NCI-H82 treated with DMSO at 0.1 percent for 48 hours (cell line): ENCODE measurements around the gene CPEB3.
"Not testable (repeated sequence)": the region's sequence is repeated elsewhere in the genome, so short reads cannot be mapped to it uniquely, and the experiment has no call there.

ENCODE experiments used
- DNase-seq: peaks from one replicate; lab custom pipeline; 2025; ENCODE audit not compliant: unreplicated experiment; lab: John Stamatoyannopoulos, UW

Gene CPEB3

DNA sequence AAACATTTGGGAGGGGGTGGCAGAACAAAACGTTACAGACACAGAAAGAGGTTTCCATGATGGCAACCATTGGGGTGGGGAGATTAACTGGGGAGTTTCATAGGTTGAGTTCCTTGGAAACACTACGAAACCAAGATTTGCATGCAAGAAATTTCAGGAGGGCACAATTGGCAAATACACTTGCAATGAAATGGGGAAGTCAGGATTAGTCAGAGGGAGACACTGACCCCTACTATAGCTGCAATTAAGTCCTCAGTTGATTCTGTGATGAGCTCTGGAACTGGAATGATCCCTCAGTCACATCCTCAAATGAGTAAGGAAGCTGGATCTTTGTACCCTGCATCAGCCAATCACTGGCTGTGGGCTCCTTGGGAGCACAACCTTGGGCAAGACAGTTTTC is 22.1 kb downstream of the CPEB3 start:
- no peak for DNase-seq

DNA sequence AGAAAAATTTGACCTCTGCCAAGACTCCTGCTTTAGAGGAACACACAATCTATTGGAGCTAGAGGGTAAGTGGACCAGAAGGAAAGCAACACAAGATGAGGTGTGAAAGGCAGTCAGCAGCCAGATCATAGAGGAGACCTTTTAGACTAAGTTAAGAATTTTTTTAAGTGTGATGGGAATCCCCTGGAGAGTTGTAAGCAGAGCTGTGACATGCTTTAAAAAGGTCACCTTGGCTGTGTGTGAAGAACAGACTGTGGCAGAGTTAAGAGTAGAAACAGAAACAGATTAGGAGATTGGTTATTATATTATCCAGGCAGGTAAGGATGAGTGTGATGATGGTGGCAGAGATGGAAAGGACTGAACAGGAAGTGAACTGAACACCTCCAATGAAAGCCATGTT is 23.5 kb downstream of the CPEB3 start:
- no peak for DNase-seq

DNA sequence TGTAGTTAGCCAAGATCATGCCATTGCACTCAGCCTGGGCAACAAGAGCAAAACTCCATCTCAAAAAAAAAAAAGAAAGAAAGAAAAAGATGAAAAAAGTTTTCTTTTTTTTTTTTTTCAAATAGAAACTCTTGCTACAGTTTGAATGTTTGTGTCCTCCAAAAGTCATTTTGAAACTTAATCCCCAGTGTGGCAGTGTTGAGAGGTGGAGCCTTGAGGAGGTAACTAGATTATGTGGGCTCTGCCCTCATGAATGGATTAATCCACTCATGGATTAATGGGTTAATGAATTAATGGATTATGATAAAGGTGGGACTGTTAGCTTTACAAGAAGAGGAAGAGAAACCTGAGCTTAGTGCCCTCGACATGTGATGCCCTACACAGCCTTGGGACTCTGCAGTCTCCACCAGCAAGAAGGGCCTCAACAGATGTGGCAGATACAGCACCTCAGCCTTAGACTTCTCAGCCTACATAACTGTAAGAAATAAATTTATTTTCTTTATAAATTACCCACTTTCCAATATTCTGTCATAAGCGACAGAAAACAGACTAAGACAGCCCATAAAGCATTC is 25.1 kb downstream of the CPEB3 start:
- peak; percentile 83 for DNase-seq

DNA sequence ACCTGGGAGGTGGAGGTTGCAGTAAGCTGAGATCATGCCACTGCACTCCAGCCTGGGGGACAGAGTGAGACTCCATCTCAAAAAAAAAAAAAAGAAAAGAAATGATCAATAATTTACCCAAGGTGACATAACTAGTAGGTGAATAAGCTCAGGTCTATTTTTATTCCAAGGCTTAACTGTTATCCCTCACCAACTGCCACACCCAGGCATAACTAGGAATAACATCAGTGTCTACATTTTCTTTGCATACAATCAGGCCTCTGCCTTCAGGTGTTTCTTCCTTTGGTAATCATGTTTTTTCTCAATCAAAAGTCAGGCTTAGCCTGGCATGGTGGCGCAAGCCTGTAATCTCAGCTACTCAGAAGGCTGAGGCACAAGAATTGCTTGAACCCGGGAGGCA is 26.6 kb downstream of the CPEB3 start:
- DNase-seq = no peak

DNA sequence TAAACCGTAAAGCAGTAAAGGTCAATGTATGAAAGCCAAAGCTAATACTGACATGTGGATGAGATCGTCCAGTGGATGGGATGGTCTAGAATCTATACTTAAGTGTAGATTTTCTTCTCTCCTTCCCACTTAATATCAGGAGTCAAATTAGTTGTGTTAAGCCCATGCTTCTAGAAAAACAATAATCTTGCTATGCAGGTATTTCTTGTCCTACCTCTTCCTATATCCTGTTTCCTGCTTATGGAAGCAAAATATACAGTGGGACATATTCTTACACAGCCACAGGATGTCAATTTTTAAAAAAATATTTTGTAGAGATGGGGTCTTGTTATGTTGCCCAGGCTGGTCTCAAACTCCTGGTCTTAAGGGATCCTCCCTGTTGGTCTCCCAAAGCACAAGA is 27.5 kb downstream of the CPEB3 start:
- no peak for DNase-seq

DNA sequence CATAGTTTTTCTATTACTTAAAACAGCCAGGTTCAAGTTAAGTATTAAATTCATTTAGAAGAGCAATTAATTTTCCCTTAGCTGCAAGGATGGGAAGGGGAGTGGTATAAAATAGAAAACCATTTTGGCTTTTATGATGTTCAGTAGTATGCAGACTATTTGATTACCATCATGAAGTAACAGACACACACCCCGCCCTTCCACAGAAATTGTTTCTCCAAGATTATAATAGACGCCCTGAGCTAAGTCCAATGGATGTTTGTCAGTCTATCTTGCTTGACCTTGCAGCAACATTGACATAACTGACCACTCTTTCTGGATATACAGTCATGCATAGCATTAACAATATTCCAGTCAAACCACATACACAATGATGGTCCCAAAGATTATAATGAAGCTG is 42.3 kb downstream of the CPEB3 start:
- DNase-seq = no peak

DNA sequence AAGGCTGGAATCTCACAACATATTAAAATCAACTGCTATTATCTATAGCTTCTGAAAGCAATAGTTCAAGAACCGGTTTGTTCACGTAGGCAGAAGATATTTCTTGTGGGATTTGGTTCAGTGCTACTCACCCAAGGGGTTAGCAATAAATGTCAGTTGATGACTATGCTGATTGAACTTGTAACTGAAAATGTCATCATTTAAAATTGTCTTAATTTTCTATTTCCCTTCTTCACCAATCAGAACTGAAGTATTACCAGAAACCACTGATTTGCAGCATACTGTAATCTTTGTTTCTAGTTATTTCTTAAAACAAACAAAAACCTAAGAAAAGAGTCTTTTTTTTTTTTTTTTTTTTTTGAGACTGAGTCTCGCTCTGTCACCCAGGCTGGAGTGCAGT is 46.1 kb downstream of the CPEB3 start:
- no peak for DNase-seq

DNA sequence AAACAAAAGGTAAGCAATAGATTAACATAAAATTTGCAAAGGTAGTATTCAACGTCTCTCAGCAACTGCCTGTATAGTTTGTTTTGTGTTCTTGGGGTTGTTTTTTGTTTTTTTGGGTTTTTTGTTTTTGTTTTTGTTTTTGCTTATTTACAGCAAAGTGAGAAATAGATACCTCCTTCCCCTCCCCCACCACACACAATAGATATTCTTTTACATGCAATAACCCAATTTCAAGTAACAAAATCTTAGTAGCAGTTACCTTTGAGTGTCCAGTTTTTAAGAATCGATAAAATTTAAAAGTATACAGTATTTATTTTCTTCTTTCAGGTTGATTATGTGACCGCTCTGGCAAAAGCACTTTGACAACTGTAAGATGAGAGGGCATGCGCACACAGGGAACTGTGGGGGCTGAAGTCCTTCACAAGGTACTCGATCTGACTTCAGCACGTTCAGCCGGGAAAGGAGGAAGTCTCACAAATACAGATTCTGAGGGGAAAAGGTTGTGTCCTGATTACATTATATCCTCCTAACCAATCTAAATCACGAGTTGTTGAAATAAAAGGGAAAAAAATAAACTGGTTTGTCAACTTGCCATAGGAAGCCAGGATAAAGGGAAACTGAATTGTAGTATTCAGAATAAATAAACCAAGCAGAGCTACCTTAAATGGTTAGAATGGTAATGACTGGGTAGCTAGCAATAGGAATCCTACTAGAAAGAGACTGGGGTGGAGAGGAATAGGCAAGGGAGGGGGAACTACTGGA is 47.8 kb downstream of the CPEB3 start:
- peak; percentile 41 for DNase-seq

DNA sequence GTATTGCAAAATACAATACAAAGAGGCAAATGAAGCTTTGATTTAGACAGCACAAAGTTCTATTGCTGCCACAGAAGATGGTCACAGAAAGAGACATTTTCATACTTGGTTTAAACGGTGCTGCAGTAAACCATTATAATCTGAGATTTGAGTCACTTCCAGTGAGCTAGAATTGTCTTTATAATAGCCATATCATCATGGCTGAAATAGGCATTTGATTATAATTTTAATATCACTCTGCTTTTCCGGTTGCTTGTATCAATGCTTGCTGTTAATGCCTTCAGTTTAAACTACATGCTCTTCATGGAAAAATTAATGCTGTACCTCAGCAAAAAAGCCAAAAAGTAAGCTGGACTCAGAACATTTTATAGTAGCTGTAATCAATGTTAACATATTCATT is 48.5 kb downstream of the CPEB3 start:
- DNase-seq = no peak

DNA sequence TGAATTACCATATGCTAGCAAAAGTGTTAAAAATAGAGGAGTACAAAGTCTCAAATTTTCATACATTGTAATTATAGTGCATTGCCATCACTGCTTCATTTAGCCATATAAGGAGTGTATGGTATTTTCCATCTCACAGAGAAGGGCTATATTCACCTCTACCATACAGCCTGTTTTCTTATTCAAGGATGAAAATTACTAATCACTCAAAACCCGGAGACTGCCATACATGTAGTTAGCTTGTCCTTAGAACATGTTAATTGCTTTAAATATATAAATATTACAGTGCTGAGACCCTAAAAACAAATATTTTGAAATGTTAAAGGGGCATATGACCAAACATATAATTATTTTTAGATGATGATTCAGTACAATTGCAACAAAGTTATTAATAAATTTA is 49.4 kb downstream of the CPEB3 start:
- no peak for DNase-seq

DNA sequence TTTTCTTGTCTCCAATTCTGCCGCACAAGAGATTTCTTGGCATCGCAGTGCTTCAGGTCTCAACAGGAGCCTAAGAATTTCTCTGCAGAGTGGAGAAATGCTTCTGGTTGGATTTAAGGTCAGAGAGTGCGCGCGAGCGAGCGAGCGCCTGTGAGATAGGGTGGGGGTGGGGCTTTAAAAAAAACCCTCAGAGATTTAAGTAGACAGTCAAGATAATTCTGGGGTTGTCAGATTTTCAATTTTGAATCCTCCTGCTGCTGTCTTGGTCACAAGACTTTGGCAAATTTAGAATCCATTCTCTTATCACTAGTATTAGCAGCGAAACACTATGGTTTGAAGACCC is 49.7 kb downstream of the CPEB3 start:
- no peak for DNase-seq

DNA sequence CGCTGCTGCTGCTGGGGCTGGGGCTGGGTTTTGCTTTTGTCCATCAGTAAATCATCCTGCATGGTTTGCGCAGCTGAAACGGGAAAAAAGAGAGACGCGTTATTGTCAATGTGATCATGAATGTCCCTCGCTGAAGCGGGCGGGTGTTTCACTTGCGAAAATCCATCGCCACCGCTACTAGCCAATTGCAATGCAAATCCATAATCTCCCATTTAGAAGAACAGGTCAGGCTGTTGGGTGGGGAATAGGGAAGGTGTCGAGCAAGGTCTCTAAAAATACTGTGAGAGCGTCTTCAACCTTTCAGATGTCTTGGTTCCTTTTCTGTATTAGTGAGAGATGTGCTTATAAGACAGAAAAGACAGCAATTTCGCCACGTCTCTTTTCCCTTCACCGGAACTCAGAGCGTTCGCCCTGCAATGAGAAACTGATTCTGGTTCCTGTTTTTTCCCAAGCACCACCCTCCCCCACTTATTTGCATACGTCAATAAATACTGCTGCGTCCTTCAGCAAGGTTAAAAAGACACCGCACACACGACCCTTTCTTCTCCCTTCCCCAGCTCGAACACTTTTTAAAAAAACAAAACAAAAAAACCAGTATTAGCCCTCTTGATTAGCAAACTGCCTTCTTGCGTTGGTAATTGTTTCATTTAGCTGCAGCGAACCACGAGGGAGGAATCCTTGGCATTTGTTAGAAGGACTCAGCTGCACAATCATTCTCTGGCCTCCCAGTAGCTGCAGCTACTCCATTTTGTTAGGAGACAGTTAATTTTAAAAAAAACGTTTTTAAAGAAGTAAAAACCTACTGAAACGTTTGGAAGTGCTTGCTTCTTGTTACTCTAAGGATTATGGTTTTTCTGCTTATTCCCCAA is 50.4 kb downstream of the CPEB3 start:
- DNase-seq = peak; percentile 36

DNA sequence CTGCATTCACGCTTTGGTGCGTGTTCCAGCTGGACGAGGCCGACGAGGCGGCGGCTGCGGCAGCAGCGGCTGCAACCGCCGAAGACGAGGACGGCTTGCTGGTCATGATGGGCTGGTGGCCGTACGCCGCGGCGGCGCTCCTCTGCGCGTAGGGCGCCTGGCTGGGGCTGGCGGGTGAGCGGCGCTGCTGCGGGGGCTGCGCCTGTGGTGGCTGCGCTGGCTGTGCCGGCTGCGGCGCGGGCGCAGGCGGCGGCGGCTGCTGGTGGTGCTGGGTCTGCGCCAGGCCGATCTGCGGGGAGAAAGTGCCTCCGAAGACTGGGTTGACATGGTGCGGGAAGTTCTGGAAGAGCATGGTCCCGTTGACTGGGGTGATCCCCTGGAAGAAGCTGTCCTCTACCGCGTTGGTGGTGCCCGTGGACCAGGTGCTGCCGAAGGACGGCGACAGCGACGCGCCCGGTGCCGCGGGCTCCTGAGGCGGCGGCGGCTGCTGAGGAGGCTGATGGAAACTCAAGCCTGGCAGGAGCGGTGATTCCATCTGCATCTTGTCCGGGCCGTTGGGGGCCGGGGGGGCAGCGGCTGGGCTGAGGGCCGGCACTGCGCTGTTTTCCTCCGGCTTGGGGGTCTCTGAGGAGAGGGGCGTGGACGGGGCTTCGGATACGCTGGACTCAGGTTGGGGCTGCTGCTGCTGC is 51.1 kb downstream of the CPEB3 start:
- no peak for DNase-seq

DNA sequence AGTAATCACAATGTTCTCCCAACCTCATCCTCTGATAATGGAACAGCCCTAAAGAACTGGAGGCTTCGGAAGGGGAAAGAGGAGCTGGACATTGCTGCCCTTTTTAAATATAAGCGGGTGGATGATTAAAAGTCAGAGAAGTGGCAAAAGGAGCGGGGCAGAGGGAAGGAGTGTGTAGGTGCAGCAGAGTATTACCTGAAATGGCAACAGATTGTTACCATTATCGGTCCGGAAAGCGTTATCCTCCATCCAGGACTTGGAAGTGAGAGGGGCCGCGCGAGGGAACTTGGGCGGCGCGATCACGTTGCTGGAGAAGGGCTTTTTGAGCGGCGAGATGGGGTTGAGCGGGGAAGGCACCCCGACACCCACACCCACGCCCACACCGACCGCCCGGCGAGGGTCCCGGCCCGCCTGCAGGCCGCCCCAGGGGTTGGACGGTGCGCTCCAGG is 51.7 kb downstream of the CPEB3 start:
- DNase-seq = no peak

DNA sequence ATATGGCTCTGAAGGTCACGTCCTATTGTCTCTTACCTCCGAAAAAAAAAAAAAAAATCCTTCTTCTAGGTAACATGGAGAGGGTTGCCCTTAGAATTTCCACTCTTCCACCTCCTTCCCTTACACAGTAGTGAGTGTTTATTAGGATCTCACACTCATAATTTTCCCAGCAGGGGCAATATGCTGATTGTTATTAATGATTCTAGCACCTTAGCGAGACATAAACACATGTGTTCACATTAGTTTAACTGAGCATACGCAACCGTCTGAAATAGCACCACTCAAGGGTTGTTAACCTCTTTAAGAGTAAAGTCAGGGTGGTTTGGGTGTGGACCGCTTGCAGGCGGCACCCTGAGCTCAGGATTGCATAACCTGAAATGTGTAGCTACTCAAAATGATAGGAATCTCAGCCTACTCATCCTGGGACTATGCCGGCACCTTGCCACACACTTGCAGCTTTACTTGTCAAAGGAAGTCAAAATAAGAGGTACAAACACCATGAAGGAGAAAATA is 52.2 kb downstream of the CPEB3 start:
- DNase-seq = no peak

DNA sequence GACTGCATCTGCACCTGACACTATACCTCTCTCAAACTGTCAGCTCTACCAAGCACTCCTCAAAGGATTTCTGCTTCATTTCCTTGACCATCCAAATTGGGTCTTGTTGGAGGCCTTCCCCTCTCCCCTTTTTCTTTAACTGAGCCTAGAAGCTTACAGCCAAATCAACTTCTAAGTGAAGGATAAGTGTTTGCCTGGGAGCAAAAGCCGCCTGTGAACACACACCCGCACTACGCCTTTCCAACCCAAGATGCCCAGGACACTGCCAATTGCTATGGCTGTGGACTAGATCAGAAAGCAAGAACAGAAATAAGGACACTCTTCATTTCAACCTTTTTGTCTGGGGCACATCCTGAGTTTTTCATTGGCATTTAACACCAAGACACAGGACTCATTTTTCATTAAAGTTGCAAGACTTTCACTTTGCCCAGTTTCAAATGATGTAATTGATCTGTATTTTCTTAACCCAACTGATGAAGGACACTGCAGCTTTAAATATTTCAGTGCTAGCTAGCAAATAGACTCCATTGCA is 52.8 kb downstream of the CPEB3 start:
- DNase-seq = no peak

DNA sequence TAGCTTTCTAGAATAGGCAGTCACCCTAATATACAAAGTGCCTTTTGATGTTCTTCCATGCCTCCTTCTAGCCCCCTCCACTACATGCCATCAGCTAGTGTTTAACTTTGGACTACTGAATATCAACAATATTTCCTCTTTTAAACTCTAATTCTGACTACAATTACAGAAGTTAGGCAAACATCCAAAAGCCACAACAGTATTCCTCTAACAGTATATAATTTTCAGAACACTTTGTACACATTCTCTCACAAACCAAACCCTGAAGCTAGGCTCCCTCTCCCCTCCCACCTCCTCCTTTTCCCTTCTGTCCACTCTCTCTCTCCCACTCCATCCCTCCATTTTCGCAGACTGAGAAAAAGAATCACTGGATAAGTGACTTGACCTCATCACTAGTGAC is 59.7 kb downstream of the CPEB3 start:
- DNase-seq = no peak

DNA sequence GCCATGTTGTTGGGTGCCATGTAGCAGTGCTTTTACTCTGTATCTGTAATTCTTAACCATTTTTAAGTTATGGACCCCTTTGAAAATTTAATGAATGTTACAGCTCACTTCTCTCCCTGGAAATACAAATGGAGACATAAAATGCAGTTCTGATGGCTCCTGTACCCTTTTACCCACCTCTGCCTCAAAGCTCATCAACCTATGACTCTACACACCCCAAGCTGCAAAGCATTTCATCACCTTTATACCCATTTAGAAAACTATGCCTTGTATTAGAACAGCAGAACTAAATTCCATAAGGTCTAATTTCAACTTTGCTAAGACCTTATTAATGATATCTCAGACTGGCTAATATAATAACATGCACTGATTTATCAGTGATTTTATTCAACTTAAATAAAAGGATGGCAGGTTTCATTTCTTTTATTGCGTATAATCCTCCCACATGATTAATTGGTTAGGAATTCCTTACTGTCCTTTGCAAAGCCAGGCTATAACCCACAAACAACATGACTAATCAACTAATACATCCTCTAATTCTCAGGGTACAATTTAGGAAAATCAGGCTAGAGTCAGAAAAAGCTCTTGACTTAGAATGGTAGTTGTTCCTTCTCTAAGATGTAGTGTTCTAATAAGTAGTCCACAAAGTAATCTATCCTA is 68.1 kb downstream of the CPEB3 start:
- no peak for DNase-seq

DNA sequence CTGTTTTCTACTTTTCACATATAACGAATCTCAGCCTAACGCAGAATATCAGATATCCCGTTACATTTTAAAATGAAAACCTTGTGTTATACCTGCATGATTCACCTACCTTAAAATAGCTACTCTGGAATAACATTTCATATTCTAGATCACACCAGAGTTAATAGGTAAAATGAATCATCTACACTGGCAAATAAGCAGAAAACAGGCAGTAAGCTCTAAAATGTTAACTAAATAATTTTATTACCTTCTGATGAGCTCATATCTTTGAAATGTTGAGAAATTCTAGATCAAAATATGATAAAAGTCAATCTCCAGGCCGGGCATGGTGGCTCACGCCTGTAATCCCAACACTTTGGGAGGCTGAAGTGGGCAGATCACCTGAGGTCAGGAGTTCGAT is 71.3 kb downstream of the CPEB3 start:
- no peak for DNase-seq

DNA sequence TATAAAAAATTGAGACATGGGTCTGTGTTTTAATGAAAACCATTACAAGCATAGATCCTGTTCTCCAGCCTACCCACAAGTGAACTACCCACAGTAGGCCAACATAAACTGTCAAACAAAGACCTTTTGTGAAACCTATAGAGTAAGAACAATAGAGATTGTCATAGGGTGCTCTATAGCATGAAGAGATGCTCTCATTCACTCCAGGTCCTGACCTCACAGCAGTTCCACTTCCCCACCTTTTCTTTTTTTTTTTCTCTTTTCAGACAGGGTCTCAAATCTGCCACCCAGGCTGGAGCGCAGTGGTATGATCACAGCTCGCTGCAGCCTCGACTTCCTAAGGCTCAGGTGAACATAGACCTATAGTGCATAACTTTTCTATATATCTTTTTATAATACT is 72.3 kb downstream of the CPEB3 start:
- no peak for DNase-seq

DNA sequence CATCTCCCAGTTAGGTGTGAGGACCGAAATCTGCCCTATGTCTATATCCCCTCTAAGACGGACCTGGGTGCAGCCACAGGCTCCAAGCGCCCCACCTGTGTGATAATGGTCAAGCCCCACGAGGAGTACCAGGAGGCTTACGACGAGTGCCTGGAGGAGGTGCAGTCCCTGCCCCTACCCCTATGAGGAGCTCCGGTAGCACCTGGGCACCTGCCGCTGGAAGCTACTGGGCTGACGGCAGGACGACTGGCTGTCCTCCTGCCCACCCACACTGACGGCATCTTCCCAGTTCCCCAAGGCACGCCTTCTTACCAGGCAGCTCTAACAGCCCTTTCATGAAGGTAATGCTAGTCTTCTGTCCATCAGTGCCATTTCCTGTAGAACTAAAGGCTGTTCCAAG is 74.3 kb downstream of the CPEB3 start:
- not testable (repeated sequence) for DNase-seq
